ENCODE measurements around the gene SNX17.
A peak's percentile ranks its signal among the peaks of the same experiment; 100 is the strongest.

Gene SNX17

DNA sequence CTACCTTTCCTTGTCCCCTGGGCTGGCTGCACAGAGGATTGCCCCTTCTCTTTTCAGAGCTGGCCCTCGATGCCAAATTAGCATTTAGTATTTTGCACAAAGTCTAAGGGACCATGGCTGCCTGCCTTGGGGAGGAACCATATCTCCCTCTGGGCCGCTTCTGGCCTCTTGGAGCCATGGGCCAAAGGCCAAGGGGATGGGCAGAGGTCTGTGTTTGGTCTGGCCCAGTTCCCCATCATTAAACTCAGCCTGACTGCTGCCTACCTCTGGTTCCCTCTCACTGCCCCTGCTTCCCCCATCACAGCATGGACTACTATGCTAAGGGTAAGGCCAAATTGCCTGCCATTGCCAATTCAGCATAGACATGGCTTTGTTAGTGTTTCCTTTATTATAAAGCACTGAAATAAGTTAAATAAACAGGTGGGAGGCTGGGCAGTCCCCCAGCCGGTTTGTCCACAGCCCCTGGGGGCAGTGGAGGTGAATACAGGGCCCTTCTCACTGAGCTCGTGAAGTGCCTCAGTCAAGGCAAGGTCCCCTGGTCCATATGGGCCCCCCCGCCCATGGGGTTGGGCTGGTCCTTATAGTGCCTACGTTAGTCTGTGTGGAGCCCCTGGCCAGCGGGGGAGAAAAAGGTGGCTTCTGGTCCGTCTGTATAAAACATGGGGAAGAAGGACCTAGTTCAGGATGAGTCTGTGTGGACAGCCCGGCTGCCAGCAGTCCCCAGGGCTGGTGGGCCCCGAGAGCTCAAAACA lies 6.6 kb downstream of the SNX17 start:
- DNase-seq (ENCODE audit: low read depth), result no peak
- H3K4me3 ChIP-seq (ENCODE audit: control insufficient read depth, low read depth, low read length), result no peak overlapping the region
- TF ChIP-seq, protein P1, sequence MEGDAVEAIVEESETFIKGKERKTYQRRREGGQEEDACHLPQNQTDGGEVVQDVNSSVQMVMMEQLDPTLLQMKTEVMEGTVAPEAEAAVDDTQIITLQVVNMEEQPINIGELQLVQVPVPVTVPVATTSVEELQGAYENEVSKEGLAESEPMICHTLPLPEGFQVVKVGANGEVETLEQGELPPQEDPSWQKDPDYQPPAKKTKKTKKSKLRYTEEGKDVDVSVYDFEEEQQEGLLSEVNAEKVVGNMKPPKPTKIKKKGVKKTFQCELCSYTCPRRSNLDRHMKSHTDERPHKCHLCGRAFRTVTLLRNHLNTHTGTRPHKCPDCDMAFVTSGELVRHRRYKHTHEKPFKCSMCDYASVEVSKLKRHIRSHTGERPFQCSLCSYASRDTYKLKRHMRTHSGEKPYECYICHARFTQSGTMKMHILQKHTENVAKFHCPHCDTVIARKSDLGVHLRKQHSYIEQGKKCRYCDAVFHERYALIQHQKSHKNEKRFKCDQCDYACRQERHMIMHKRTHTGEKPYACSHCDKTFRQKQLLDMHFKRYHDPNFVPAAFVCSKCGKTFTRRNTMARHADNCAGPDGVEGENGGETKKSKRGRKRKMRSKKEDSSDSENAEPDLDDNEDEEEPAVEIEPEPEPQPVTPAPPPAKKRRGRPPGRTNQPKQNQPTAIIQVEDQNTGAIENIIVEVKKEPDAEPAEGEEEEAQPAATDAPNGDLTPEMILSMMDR (IDR thresholded peaks at IDR 0.05; ENCODE audit: control insufficient read depth, insufficient read depth, low read depth, low read length, missing control alignments), result no peak

DNA sequence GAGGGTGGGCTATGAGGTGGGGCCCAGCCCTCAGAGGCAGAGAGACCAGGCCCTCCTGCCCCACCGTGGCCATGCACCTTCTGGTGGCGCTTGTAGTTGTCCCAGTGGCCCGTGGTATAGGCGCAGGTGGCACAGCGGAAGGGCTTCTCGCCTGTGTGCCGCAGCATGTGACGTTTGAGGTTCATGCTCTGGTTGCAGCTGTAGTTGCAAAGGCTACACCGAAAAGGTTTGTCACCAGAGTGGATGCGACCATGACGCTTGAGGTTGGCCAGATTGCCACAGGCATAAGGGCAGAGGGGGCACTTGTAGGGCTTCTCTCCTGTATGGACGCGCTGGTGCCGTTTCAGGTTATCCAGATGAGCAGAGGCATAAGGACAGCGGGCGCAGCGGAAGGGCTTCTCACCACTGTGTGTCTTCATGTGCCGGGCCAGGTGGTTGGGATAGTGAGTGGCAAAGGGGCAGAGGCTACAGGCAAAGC lies 7.2 kb downstream of the SNX17 start:
- no peak for DNase-seq (ENCODE audit: low read depth)
- TF ChIP-seq, protein P1 (IDR thresholded peaks at IDR 0.05; ENCODE audit: control insufficient read depth, insufficient read depth, low read depth, low read length, missing control alignments), result no peak

DNA sequence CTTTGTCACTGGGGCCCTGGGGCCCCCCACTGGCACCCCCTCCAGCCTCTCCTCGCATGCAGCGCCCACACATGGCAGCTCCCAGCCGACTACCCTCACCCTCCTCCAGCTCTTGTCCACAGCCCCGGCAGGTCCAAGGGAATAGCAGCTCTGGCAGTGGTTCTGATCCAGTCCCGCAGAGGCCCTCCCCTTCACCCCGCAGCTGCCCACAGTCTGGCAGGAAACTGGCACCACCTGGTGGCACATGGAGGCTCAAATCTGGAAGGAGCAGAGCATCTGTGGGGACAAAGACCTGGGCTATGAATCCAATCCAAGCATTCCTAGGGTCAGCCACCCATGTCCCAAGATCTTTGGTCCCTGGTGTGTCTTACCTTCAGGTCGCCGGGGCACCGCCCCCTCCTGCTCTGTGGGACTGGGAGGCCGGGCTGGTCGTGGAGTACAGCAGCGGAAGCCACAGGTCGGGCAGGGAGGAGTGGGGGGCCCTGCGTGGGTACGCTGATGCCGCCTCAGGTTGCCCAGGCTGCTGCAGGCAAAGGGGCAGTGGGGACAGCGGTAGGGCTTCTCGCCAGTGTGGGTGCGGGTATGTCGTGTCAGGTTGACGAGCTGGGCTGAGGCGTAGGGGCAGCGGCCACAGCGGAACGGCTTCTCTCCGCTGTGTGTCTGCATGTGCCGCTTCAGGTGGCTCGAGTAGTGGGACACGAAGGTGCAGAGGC lies 7.8 kb downstream of the SNX17 start:
- DNase-seq (ENCODE audit: low read depth), result no peak
- no peak overlapping the region for H3K4me3 ChIP-seq (ENCODE audit: control insufficient read depth, low read depth, low read length)
- TF ChIP-seq, protein P1 (IDR thresholded peaks at IDR 0.05; ENCODE audit: control insufficient read depth, insufficient read depth, low read depth, low read length, missing control alignments), result peak; percentile 38

More for the DNA sequence above, 7.2 kb downstream of the SNX17 start:
- H3K4me3 ChIP-seq (ENCODE audit: control insufficient read depth, low read depth, low read length), result no peak overlapping the region

DNA sequence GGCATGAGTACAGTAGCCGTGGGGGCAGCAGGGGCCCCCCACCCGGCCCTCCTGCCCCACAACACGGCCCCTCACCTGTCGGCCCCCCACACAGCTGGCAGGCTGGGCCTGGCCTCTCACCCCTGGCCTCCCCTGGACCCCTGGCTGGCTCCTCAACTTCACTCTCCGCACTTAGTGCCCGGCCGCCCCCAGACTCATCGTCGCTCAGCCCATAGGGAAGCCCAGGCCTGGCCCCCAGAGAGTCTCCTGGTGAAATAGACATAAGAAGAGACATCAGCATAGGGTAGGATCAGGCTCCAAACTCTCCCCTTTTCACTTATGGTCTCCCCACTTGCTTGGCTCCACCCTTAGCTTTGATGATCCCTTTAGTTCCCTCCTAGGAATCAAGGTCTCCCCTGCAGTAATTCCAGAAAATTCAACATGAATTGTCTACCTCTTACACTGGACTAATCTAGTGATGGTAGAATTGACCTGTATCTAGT lies 8.4 kb downstream of the SNX17 start:
- TF ChIP-seq, protein P1 (IDR thresholded peaks at IDR 0.05; ENCODE audit: control insufficient read depth, insufficient read depth, low read depth, low read length, missing control alignments), result no peak
- no peak overlapping the region for H3K4me3 ChIP-seq (ENCODE audit: control insufficient read depth, low read depth, low read length)
- no peak for DNase-seq (ENCODE audit: low read depth)

DNA sequence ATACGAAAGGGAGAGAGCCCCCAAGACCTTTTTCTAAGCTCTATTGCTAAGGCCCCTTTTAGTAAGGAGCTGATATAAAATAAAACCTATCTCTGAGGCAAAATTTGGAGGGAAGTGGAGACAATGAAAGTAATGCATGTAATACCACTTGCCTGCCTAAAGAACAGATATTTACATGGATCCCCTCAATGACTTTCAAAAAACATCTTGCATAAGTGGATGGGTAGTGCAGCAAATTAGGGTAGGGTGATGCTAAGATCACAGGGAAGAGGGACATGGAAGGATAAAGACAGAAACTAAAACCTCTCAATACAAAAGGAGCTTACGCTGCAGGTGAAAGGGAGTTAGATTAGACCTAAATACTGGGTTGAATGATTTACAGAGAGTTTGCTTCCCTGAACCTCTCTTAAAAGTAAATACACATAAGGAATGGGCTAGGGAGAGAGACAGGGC lies 9.0 kb downstream of the SNX17 start:
- H3K4me3 ChIP-seq (ENCODE audit: control insufficient read depth, low read depth, low read length), result peak overlapping the region; percentile 78
- DNase-seq (ENCODE audit: low read depth), result no peak
- TF ChIP-seq, protein P1 (IDR thresholded peaks at IDR 0.05; ENCODE audit: control insufficient read depth, insufficient read depth, low read depth, low read length, missing control alignments), result no peak

DNA sequence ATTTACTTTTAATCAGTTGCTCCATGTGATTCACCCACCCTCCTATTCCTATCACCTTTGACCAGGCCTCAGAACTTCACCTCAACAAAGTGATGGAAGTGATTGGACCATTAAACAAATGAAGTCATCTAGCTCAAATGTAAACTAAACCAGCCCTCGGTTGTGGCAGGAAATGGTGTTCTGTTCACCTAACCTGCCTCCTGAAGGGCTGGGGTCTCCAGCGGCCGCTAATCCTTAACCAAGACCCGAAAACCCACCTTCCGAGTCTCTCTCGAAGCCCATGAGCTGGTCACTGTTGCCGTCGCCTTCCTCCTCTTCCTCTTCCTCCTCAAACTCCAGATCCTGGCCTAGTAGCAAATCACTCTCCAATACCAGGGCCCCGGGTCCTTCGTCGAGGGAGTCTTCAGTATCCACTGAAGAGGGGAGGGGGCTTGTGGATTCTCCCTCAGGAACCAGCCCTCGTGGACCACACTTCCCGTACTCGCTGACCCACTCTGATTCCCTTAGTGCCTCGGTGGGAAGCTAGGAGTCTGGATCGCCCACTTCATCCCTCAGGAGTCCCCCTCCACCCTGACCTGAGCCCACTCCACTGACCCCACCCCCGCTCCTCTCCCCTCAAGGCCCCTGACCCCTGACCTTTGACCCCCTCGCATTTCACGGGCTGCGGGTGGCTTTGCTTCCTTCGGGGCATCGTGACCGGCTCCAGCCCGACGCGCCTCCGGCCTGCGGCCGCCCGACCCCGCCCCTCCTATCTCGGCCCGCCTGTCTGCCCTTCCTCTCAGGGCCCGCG lies 9.6 kb downstream of the SNX17 start:
- TF ChIP-seq, protein P1 (IDR thresholded peaks at IDR 0.05; ENCODE audit: control insufficient read depth, insufficient read depth, low read depth, low read length, missing control alignments), result no peak
- no peak for DNase-seq (ENCODE audit: low read depth)
- H3K4me3 ChIP-seq (ENCODE audit: control insufficient read depth, low read depth, low read length), result peak overlapping the region; percentile 78
